A673 (cell line): ENCODE results near the gene SDK1.

ENCODE experiments used
- CTCF ChIP-seq: fragments of 300-800, 200-600 bp; sonication (generic); conservative IDR thresholded peaks from 2 replicates; pipeline ENCODE4 v1.5.1; 2017; ENCODE audit warnings: low read depth, mild to moderate bottlenecking, antibody characterized with exemption, low read length, moderate library complexity, mixed read lengths
- EZH2 ChIP-seq: fragments of 200-600 bp; sonication (generic); IDR thresholded peaks from 2 replicates; pipeline ENCODE4 v1.6.1; 2017; ENCODE audit warnings: borderline replicate concordance, low read depth, mild to moderate bottlenecking, mixed read lengths, antibody characterized with exemption, low read length; ENCODE audit not compliant: poor library complexity, severe bottlenecking

- TF ChIP-seq CTCF (no peak), EZH2 (no peak)
Measured at GRCh38 chr7:4033996-4034395, 732.9 kb downstream of the SDK1 start.
